Neural cell (in vitro differentiated cells): ENCODE data around the gene MINDY4. TPM values are rescaled to one million over a fixed set of nuclear protein-coding genes. Genes with fewer than 3 reads are reported as not detected.

ENCODE experiments used
- H2AFZ ChIP-seq: fragments of 200-600, 300-800 bp; sonication (generic), shearing (Covaris generic); 2 replicates; pipeline ENCODE4 v1.6.0; 2014; ENCODE audit warnings: low read depth, mild to moderate bottlenecking, antibody characterized with exemption, low read length, moderate library complexity
- H3F3A ChIP-seq: fragments of 200-600 bp; shearing (Covaris generic); 2 replicates; pipeline ENCODE4 v1.6.1; 2016; ENCODE audit warnings: mild to moderate bottlenecking, moderate library complexity, mixed read lengths, antibody characterized with exemption, low read length; ENCODE audit not compliant: insufficient read depth, poor library complexity, severe bottlenecking
- H3K27ac ChIP-seq: fragments of 200-600, 300-800 bp; sonication (generic), shearing (Covaris generic); 2 replicates; pipeline ENCODE4 v1.5.1; 2014; ENCODE audit warnings: mild to moderate bottlenecking, low read length, moderate library complexity
- H3K27me3 ChIP-seq: fragments of 300-800, 200-600 bp; sonication (generic), shearing (Covaris generic); 2 replicates; pipeline ENCODE4 v1.6.0; 2014; ENCODE audit warnings: mild to moderate bottlenecking, low read depth, low read length, moderate library complexity; ENCODE audit not compliant: insufficient read depth
- H3K36me3 ChIP-seq: fragments of 300-800, 200-600 bp; sonication (generic), shearing (Covaris generic); 2 replicates; pipeline ENCODE4 v1.5.1; 2014; ENCODE audit warnings: mild to moderate bottlenecking, antibody characterized with exemption, low read length, moderate library complexity; ENCODE audit not compliant: insufficient read depth
- H3K4me2 ChIP-seq: fragments of 300-800, 200-600 bp; sonication (generic), shearing (Covaris generic); 2 replicates; pipeline ENCODE4 v1.6.0; 2014; ENCODE audit warnings: mild to moderate bottlenecking, low read length
- H3K4me3 ChIP-seq: fragments of 300-800, 200-600 bp; sonication (generic), shearing (Covaris generic); 2 replicates; pipeline ENCODE4 v1.5.1; 2014; ENCODE audit warnings: mild to moderate bottlenecking, low read length, moderate library complexity
- H3K79me2 ChIP-seq: fragments of 200-600 bp; shearing (Covaris generic); replicated peaks from 2 replicates; pipeline ENCODE4 v1.6.0; 2014; ENCODE audit warnings: mild to moderate bottlenecking, low read length, moderate library complexity; ENCODE audit not compliant: insufficient read depth
- H3K9ac ChIP-seq: fragments of 300-800, 200-600 bp; sonication (generic), shearing (Covaris generic); 2 replicates; pipeline ENCODE4 v1.6.1; 2016; ENCODE audit warnings: mild to moderate bottlenecking, low read length, mixed read lengths
- H3K9me2 ChIP-seq: fragments of 200-600 bp; shearing (Covaris generic); 2 replicates; pipeline ENCODE4 v1.6.1; 2016; ENCODE audit warnings: mild to moderate bottlenecking, low read length, mixed read lengths; ENCODE audit not compliant: insufficient read depth
- H3K9me3 ChIP-seq: fragments of 200-600, 300-800 bp; sonication (generic), shearing (Covaris generic); 2 replicates; pipeline ENCODE4 v1.6.1; 2016; ENCODE audit warnings: mild to moderate bottlenecking, mixed run types, low read length, moderate library complexity, mixed read lengths
- H4K20me1 ChIP-seq: fragments of 200-600 bp; shearing (Covaris generic); 2 replicates; pipeline ENCODE4 v1.6.1; 2016; ENCODE audit warnings: mild to moderate bottlenecking, mixed run types; ENCODE audit not compliant: insufficient read depth
- EP300 ChIP-seq: fragments of 450-650 bp; conservative IDR thresholded peaks from 2 replicates; pipeline ENCODE4 v1.6.1; 2014; ENCODE audit warnings: antibody characterized with exemption, mild to moderate bottlenecking, moderate library complexity; ENCODE audit not compliant: poor library complexity, severe bottlenecking
- EZH2 ChIP-seq: fragments of 200-600, 300-800 bp; shearing (Covaris generic), sonication (generic); IDR thresholded peaks from 2 replicates; pipeline ENCODE4 v1.6.1; 2014; ENCODE audit warnings: antibody characterized with exemption, low read length, borderline replicate concordance, mild to moderate bottlenecking; ENCODE audit not compliant: insufficient read depth, poor library complexity, severe bottlenecking
- MXI1 ChIP-seq: fragments of 450-650 bp; conservative IDR thresholded peaks from 2 replicates; pipeline ENCODE4 v1.6.1; 2014; ENCODE audit warnings: antibody characterized with exemption, mild to moderate bottlenecking; ENCODE audit not compliant: poor library complexity, severe bottlenecking
- POLR2AphosphoS5 ChIP-seq: IDR thresholded peaks from 2 replicates; pipeline ENCODE4 v1.6.1; 2012
- RAD21 ChIP-seq: fragments of 450-650 bp; conservative IDR thresholded peaks from 2 replicates; pipeline ENCODE4 v1.6.1; 2014; ENCODE audit warnings: antibody characterized with exemption, mild to moderate bottlenecking, moderate library complexity
- SMC3 ChIP-seq: fragments of 450-650 bp; conservative IDR thresholded peaks from 2 replicates; pipeline ENCODE4 v1.6.1; 2014; ENCODE audit warnings: antibody characterized with exemption, mild to moderate bottlenecking, moderate library complexity; ENCODE audit not compliant: poor library complexity
- TAF1 ChIP-seq: IDR thresholded peaks from 2 replicates; pipeline ENCODE4 v1.6.1; 2012; ENCODE audit warnings: low read depth
- polyA plus RNA-seq: library from polyadenylated mRNA; depleted of rRNA; stranded (reverse); fragments of >200 nt; gene quantifications from 2 replicates; pipeline ENCODE4 v1.2.3, GENCODE V29; 2014
- TF ChIP-seq, protein P1 (sequence below): fragments of 450-650 bp; IDR thresholded peaks from 2 replicates; pipeline ENCODE4 v1.5.1; 2014; ENCODE audit warnings: antibody characterized with exemption, mild to moderate bottlenecking, moderate library complexity; ENCODE audit not compliant: poor library complexity, severe bottlenecking
- TF ChIP-seq, protein P2 (sequence below): IDR thresholded peaks from 2 replicates; pipeline ENCODE4 v1.6.1; 2012; ENCODE audit warnings: borderline replicate concordance

MINDY4 gene
- polyA plus RNA-seq, 1 donor from 2014 or later = 1.0 TPM

DNA sequence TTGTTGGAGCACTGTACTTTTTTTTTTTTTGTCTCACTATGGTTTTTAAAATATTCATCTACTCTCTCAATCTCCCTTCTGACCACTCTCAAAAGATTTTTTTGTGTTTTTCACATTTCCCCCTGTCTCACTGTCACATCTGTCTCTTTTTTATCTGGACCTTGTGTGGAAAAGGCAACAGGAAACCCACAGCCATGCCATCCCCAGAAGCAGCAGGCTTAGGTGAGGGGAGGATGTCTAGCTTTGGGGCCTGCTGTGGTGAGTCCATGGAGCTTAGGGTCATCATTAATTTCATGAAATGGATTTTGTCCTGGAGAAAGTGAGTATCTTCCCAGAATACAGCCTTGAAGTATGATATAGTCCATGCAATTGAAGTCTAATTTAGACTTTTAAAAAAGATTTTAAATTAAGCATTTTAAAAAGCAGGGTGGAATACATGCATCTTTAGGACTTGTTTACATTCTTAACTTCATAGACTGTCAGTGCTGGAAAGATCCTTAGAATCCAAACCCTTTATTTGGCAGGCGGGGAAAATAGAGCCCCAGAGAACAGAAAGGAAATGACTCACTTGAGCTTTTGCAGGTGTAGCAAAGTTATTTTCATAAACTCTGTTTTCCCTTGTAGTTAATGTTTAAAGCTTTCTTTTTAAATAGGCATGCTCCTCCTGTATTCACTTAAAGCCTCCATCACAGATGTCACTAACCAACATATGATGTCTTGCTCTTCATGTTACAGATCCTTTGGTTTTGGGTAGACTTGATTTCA is 25.1 kb downstream of the MINDY4 start:
- Histone ChIP-seq H4K20me1 (no peaks in the 10 kb centered on the region), H3K79me2 (no peaks in the 10 kb centered on the region), H3K4me3 (no peak overlapping the region), H3K27ac (no peak overlapping the region), H3K9me2 (no peaks in the 10 kb centered on the region), H3K9me3 (no peaks in the 10 kb centered on the region), H3K36me3 (no peaks in the 10 kb centered on the region), H3K4me2 (no peak overlapping the region), H3K9ac (no peak overlapping the region), H2AFZ (no peak overlapping the region), H3F3A (no peaks in the 10 kb centered on the region), H3K27me3 (no peaks in the 10 kb centered on the region)
- no peak for TF ChIP-seq EP300
- no peak for TF ChIP-seq TAF1
- TF ChIP-seq SMC3 = no peak
- no peak for TF ChIP-seq MXI1
- no peak for TF ChIP-seq EZH2

DNA sequence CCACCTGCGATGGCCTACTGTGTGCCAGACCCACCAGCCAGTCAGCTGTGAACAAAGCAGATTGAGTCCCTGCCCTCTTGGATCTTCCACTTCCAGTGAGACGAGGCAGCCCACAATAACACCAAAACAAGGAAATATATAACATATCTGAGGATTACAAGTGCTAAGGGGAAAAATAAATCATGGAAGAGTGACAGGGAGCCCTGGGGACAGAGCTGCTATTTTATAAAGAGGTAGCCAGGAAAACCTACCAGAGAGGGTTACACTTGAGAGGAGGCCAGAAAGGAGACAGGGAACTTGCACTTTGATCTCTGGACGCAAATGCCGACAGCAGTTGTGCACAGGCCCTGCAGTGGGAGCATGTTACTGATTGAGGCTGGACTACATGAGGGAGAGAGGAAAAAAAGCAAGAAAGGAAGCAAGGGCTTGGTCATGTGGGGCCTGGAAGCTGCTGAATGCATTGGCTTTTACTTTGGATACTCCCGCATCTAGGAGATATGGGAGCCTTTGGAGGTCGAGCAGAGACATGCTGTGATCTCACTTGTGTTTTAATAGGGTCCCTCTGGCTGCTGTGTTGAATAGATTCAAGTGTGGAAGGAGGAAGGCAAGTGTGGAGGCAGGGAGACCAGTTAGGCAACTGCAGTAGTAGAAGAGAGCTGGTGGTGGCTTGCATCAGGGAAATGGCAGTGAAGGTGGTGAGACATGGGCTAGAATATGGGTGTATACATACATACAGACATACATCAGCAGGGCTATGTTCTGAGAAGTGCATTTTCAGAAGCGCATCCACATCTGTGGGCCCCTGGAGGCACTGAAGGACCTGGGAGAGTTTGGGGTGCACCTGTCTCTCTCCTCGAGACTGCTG is 26.2 kb downstream of the MINDY4 start:
- no peak overlapping the region for H3K4me2 ChIP-seq
- no peaks in the 10 kb centered on the region for H4K20me1 ChIP-seq
- no peak overlapping the region for H3K27ac ChIP-seq
- TF ChIP-seq EP300 (no peak), POLR2AphosphoS5 (no peak), TAF1 (no peak), EZH2 (no peak), SMC3 (no peak), MXI1 (no peak), RAD21 (no peak)
- TF ChIP-seq, protein P1, sequence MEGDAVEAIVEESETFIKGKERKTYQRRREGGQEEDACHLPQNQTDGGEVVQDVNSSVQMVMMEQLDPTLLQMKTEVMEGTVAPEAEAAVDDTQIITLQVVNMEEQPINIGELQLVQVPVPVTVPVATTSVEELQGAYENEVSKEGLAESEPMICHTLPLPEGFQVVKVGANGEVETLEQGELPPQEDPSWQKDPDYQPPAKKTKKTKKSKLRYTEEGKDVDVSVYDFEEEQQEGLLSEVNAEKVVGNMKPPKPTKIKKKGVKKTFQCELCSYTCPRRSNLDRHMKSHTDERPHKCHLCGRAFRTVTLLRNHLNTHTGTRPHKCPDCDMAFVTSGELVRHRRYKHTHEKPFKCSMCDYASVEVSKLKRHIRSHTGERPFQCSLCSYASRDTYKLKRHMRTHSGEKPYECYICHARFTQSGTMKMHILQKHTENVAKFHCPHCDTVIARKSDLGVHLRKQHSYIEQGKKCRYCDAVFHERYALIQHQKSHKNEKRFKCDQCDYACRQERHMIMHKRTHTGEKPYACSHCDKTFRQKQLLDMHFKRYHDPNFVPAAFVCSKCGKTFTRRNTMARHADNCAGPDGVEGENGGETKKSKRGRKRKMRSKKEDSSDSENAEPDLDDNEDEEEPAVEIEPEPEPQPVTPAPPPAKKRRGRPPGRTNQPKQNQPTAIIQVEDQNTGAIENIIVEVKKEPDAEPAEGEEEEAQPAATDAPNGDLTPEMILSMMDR = no peak
- TF ChIP-seq, protein P2, sequence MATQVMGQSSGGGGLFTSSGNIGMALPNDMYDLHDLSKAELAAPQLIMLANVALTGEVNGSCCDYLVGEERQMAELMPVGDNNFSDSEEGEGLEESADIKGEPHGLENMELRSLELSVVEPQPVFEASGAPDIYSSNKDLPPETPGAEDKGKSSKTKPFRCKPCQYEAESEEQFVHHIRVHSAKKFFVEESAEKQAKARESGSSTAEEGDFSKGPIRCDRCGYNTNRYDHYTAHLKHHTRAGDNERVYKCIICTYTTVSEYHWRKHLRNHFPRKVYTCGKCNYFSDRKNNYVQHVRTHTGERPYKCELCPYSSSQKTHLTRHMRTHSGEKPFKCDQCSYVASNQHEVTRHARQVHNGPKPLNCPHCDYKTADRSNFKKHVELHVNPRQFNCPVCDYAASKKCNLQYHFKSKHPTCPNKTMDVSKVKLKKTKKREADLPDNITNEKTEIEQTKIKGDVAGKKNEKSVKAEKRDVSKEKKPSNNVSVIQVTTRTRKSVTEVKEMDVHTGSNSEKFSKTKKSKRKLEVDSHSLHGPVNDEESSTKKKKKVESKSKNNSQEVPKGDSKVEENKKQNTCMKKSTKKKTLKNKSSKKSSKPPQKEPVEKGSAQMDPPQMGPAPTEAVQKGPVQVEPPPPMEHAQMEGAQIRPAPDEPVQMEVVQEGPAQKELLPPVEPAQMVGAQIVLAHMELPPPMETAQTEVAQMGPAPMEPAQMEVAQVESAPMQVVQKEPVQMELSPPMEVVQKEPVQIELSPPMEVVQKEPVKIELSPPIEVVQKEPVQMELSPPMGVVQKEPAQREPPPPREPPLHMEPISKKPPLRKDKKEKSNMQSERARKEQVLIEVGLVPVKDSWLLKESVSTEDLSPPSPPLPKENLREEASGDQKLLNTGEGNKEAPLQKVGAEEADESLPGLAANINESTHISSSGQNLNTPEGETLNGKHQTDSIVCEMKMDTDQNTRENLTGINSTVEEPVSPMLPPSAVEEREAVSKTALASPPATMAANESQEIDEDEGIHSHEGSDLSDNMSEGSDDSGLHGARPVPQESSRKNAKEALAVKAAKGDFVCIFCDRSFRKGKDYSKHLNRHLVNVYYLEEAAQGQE = no peak
- no peaks in the 10 kb centered on the region for H3F3A ChIP-seq
- no peak overlapping the region for H3K9ac ChIP-seq
- H3K9me2 ChIP-seq = no peaks in the 10 kb centered on the region
- no peak overlapping the region for H3K4me3 ChIP-seq
- no peaks in the 10 kb centered on the region for H3K79me2 ChIP-seq
- H3K36me3 ChIP-seq = no peaks in the 10 kb centered on the region
- H3K27me3 ChIP-seq = no peaks in the 10 kb centered on the region
- no peaks in the 10 kb centered on the region for H3K9me3 ChIP-seq
- H2AFZ ChIP-seq = no peak overlapping the region
